Left kidney (tissue), 2 donors: ENCODE results near the gene RNF4. TPM values are rescaled to one million over a fixed set of nuclear protein-coding genes. Genes with fewer than 3 reads are reported as not detected.

Experiments
- DNase-seq: peaks from one replicate; pipeline ENCODE4 v3.0.0-alpha.2; 2013
- polyA plus RNA-seq: library from polyadenylated mRNA; unstranded; fragments of 120-200 nt; gene quantifications from one replicate; pipeline ENCODE4 v1.2.1, GENCODE V29; 2013; ENCODE audit not compliant: insufficient read length

RNF4 gene
- polyA plus RNA-seq, 1 donor = 68.7 TPM

GRCh38 chr4:2437475-2438215 lies 31.3 kb upstream of the RNF4 start:
- no peak for DNase-seq

GRCh38 chr4:2438822-2439718 lies 29.8 kb upstream of the RNF4 start:
- DNase-seq = no peak

GRCh38 chr4:2441393-2442174 lies 27.3 kb upstream of the RNF4 start:
- DNase-seq = no peak

- DNase-seq = no peak
These were observed 26.5 kb upstream of the RNF4 start for GRCh38 chr4:2442175-2442993.

- DNase-seq = no peak
These were observed 25.7 kb upstream of the RNF4 start for GRCh38 chr4:2443061-2443730.

GRCh38 chr4:2443956-2444740 lies 24.8 kb upstream of the RNF4 start:
- no peak for DNase-seq

GRCh38 chr4:2445130-2445529 lies 23.8 kb upstream of the RNF4 start:
- DNase-seq = no peak

- no peak for DNase-seq
These were observed 23.3 kb upstream of the RNF4 start for GRCh38 chr4:2445571-2445970.

GRCh38 chr4:2446656-2447564 lies 22.0 kb upstream of the RNF4 start:
- DNase-seq = no peak

- no peak for DNase-seq
These were observed 20.3 kb upstream of the RNF4 start for GRCh38 chr4:2448589-2448988.

GRCh38 chr4:2449051-2449450 lies 19.9 kb upstream of the RNF4 start:
- DNase-seq = no peak

- no peak for DNase-seq
These were observed 19.2 kb upstream of the RNF4 start for GRCh38 chr4:2449511-2450392.

GRCh38 chr4:2450394-2451035 lies 18.4 kb upstream of the RNF4 start:
- no peak for DNase-seq

- no peak for DNase-seq
These were observed 17.8 kb upstream of the RNF4 start for GRCh38 chr4:2451036-2451520.

GRCh38 chr4:2451821-2452785 lies 16.8 kb upstream of the RNF4 start:
- no peak for DNase-seq
